ENCODE data around the gene GGT1.
"Not testable (repeated sequence)": the region's sequence is repeated elsewhere in the genome, so short reads cannot be mapped to it uniquely, and the experiment has no call there.

- TF ChIP-seq, protein P1, sequence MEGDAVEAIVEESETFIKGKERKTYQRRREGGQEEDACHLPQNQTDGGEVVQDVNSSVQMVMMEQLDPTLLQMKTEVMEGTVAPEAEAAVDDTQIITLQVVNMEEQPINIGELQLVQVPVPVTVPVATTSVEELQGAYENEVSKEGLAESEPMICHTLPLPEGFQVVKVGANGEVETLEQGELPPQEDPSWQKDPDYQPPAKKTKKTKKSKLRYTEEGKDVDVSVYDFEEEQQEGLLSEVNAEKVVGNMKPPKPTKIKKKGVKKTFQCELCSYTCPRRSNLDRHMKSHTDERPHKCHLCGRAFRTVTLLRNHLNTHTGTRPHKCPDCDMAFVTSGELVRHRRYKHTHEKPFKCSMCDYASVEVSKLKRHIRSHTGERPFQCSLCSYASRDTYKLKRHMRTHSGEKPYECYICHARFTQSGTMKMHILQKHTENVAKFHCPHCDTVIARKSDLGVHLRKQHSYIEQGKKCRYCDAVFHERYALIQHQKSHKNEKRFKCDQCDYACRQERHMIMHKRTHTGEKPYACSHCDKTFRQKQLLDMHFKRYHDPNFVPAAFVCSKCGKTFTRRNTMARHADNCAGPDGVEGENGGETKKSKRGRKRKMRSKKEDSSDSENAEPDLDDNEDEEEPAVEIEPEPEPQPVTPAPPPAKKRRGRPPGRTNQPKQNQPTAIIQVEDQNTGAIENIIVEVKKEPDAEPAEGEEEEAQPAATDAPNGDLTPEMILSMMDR (IDR thresholded peaks at IDR 0.05; ENCODE audit: poor library complexity): not testable (repeated sequence)
- not testable (repeated sequence) for TF ChIP-seq EZH2phosphoT487 (IDR thresholded peaks at IDR 0.05; ENCODE audit: low read depth, severe bottlenecking, unreplicated experiment)
Observed at GRCh38 chr22:24593559-24593835, 9.5 kb upstream of the GGT1 start.

Data from hepatocyte (in vitro differentiated cells).